Uterus (tissue), 4 donors: Measurements from ENCODE around the gene FKRP. TPM values are rescaled to one million over a fixed set of nuclear protein-coding genes. Genes with fewer than 3 reads are reported as not detected.

Experiments
- DNase-seq, 2 donors: peaks; one replicate each; pipeline ENCODE4 v3.0.0-alpha.2; 2019 to 2020
- H3K27ac ChIP-seq, 2 donors: fragments of 200-600 bp; sonication (generic); 1 replicate in 1 of 2; 2 replicates in 1 of 2; pipeline ENCODE4 v1.5.1; 2016 to 2018
- H3K27me3 ChIP-seq, 2 donors: fragments of 200-600 bp; sonication (generic); one replicate each; pipeline ENCODE4 v1.5.1; 2018 to 2019; ENCODE audit warnings: control low read depth in 1 of 2
- H3K36me3 ChIP-seq, 2 donors: fragments of 200-600 bp; sonication (generic); one replicate each; pipeline ENCODE4 v1.5.1; 2019; ENCODE audit warnings: control low read depth in 1 of 2
- H3K4me1 ChIP-seq, 2 donors: fragments of 200-600 bp; sonication (generic); one replicate each; pipeline ENCODE4 v1.5.1; 2018 to 2019; ENCODE audit warnings: control low read depth in 1 of 2
- H3K4me3 ChIP-seq, 2 donors: fragments of 200-600 bp; sonication (generic); 1 replicate in 1 of 2; 2 replicates in 1 of 2; pipeline ENCODE4 v1.5.1; 2018 to 2019; ENCODE audit warnings: mild to moderate bottlenecking in 1 of 2
- H3K9me3 ChIP-seq, 2 donors: fragments of 200-600 bp; sonication (generic); one replicate each; pipeline ENCODE4 v1.5.1; 2019; ENCODE audit warnings: control low read depth in 1 of 2
- POLR2A ChIP-seq, 2 donors: fragments of 450-650 bp; IDR thresholded peaks; one replicate each; pipeline ENCODE4 v1.6.1; 2016; ENCODE audit warnings: antibody characterized with exemption in 2 of 2, mild to moderate bottlenecking in 1 of 2, moderate library complexity in 1 of 2
- intact Hi-C: fragments of 100-400 bp; cut with DNase I; formaldehyde crosslinking; loops from one replicate; pipeline ENCODE4 v1.15.1; 2023; ENCODE audit warnings: low total_unique reads
- total RNA-seq, 4 donors: library from RNA; depleted of rRNA in 3 of 4; stranded (reverse); fragments of >200 nt in 3 of 4; gene quantifications; one replicate each; pipeline versions ENCODE4 v1.1.0 to v1.2.4, GENCODE V29; 2014 to 2023
- TF ChIP-seq, protein P1 (sequence below), 4 experiments: fragments of 200-600 bp in 2 of 4; fragments of 450-650 bp in 2 of 4; sonication (generic) in 2 of 4; IDR thresholded peaks; one replicate each; pipeline ENCODE4 v1.5.1; 2016 to 2019; ENCODE audit warnings: antibody characterized with exemption in 4 of 4, mild to moderate bottlenecking in 2 of 4, moderate library complexity in 1 of 4
- donor health status: DM: yes; HTN: yes; CAD: no.

FKRP gene
- total RNA-seq, 4 donors from 2014 or later, result 7.4 to 154 (median 22.1) TPM

DNA sequence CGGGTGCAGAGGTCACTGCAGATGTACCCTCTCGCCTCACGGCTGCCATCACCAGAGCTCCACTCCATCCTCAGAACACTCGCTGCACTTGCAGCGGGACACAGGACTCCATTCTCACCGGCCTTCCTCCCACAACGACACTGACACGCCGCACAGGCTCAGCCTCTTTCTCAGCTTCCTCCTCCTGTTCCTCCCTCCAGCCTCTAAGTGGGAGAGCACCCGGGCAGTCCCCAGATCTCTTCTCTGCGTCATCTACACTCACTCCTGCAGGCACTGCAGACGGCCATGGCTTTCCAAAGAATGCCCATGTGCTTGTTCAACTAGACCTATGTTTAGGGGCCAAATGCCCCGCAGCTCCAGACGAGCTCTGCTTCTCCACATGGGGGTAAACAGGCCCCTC lies 14.3 kb upstream of the FKRP start:
- H3K9me3 ChIP-seq, result no peaks in the 10 kb centered on the region
- H3K36me3 ChIP-seq, result no peaks in the 10 kb centered on the region
- no peaks in the 10 kb centered on the region for H3K4me1 ChIP-seq
- TF ChIP-seq, protein P1, sequence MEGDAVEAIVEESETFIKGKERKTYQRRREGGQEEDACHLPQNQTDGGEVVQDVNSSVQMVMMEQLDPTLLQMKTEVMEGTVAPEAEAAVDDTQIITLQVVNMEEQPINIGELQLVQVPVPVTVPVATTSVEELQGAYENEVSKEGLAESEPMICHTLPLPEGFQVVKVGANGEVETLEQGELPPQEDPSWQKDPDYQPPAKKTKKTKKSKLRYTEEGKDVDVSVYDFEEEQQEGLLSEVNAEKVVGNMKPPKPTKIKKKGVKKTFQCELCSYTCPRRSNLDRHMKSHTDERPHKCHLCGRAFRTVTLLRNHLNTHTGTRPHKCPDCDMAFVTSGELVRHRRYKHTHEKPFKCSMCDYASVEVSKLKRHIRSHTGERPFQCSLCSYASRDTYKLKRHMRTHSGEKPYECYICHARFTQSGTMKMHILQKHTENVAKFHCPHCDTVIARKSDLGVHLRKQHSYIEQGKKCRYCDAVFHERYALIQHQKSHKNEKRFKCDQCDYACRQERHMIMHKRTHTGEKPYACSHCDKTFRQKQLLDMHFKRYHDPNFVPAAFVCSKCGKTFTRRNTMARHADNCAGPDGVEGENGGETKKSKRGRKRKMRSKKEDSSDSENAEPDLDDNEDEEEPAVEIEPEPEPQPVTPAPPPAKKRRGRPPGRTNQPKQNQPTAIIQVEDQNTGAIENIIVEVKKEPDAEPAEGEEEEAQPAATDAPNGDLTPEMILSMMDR (IDR thresholded peaks at IDR 0.05), result no peak
- TF ChIP-seq POLR2A (IDR thresholded peaks at IDR 0.05), result no peak
- H3K27ac ChIP-seq, result no peak overlapping the region
- intact Hi-C loops, result no loop called here
- DNase-seq, result no peak
- no peaks in the 10 kb centered on the region for H3K27me3 ChIP-seq
- H3K4me3 ChIP-seq, result no peak overlapping the region

DNA sequence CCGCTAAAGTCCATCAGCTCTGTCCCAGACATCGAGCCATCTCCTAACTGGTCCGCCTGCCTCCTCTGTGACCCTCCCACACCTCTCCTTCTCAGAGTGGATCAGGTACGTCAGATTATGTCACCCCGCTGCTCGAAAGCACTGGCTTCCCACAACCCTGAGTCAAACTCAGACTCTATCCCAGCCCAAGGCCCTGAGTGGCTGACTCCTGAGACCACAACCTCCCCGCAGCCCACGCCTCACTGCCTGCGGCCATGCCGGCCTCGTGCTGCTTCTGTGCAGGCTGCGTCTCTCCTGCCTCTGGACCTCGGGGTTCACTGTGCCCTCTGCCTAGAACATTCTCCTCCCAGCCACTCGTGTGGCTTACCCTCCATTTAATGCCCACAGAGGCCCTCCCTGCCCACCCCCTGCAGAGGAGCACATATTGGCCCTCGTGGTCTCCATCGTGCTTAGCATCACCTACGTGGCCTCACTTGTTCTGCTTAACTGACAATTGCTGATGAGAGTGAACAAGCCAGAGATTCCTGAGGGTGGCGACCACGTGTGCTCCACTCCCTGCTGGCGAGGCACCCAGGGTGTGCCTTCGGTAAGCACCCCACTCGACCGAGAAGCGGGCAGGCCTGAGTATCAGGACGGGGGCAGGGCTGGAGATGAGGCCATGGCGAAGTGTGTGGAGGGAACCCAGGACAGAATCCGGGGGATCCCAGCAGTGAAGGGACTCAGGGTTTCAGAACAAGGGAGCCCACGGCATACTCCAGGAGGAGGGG lies 13.5 kb upstream of the FKRP start:
- intact Hi-C loops, result no loop called here

DNA sequence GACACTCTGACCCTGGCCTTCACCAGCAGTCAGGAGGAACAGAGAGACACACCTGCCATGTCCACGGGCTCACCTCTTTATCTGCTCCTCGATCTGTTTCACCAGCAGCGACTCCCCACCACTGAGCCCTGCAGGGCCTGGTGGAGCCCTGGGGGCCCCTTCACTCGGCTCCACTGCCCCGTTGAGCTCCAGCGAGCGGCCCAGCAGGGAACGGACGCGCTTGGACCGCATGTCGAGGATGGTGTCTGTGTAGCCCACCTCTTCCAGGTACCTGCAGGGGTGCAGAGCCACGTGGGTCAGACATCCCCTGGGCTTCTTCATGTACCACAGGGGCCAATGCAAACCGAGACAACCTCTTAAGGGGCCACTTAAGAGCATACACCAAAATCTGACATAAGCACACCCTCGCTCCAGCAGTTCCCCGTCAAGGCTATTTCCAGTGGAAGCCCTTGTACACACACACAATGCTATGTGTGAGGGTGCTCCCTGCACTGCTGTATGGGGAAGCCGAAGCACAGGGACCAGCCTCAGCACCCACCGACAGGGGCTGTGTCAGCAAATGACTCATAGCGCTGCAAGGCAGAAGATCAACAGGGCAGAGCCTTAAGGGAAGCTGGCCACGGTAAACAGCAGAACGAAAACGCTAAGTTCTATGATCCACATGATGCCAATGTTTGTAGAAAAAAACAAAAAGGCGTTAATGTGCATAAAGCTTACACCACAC lies 12.7 kb upstream of the FKRP start:
- no peak for TF ChIP-seq POLR2A (IDR thresholded peaks at IDR 0.05)
- TF ChIP-seq, protein P1 (IDR thresholded peaks at IDR 0.05), result no peak
- intact Hi-C loops, result no loop called here

More for the DNA sequence above, 13.5 kb upstream of the FKRP start:
- Histone ChIP-seq H3K9me3 (no peaks in the 10 kb centered on the region), H3K36me3 (no peaks in the 10 kb centered on the region), H3K4me3 (no peak overlapping the region), H3K27ac (no peak overlapping the region), H3K4me1 (no peaks in the 10 kb centered on the region), H3K27me3 (no peaks in the 10 kb centered on the region)
- no peak for DNase-seq
- TF ChIP-seq, protein P1 (IDR thresholded peaks at IDR 0.05), result no peak
- TF ChIP-seq POLR2A (IDR thresholded peaks at IDR 0.05), result no peak

DNA sequence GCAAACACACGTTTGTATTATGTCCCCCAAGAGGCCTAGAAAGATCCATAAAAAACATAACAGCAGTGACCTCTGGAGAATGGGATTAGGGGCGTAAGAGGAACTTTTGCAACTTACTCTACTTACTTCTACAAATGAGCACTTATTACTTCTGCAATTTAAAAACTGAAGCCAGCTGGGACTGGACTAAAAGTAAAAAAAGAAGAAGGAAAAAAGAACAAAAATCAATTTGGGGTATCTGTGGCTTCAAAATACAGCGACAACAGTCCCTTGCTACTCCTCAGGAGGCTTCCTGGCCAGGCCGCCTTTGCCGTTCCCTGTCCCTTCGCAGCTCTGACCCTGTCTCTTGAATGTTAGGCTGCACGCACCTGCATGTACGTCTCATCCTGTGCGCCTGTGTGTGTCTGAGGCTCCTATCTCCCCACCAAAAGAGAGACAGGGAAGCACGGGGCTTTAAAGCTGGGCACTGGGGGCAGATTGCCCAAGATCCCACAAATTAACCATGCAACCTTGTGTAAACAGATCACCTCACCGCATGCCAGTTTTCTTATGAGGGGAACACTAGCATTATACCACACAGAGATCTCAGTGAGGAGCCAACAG lies 12.1 kb upstream of the FKRP start:
- H3K4me1 ChIP-seq, result no peaks in the 10 kb centered on the region
- no peak overlapping the region for H3K4me3 ChIP-seq
- no peak for DNase-seq
- no peaks in the 10 kb centered on the region for H3K9me3 ChIP-seq
- intact Hi-C loops, result no loop called here
- TF ChIP-seq, protein P1 (IDR thresholded peaks at IDR 0.05), result no peak
- TF ChIP-seq POLR2A (IDR thresholded peaks at IDR 0.05), result no peak
- no peak overlapping the region for H3K27ac ChIP-seq
- H3K36me3 ChIP-seq, result no peaks in the 10 kb centered on the region
- no peaks in the 10 kb centered on the region for H3K27me3 ChIP-seq

More for the DNA sequence above, 12.7 kb upstream of the FKRP start:
- Histone ChIP-seq H3K4me1 (no peaks in the 10 kb centered on the region), H3K9me3 (no peaks in the 10 kb centered on the region), H3K27me3 (no peaks in the 10 kb centered on the region), H3K36me3 (no peaks in the 10 kb centered on the region), H3K4me3 (no peak overlapping the region), H3K27ac (no peak overlapping the region)
- no peak for DNase-seq
